SK-N-MC (cell line): ENCODE data around the gene RPF1.

ENCODE experiments used
- EZH2 ChIP-seq: fragments of 200-600 bp; sonication (generic); IDR thresholded peaks from one replicate; pipeline ENCODE4 v1.6.1; 2017; ENCODE audit warnings: antibody characterized with exemption
- FOXP2 ChIP-seq: optimal IDR thresholded peaks from 2 replicates; pipeline ENCODE3; 2011; ENCODE audit warnings: mild to moderate bottlenecking, moderate library complexity; ENCODE audit not compliant: insufficient read depth; ENCODE audit errors: extremely low read length, control extremely low read depth
- POLR2AphosphoS5 ChIP-seq: IDR thresholded peaks from 2 replicates; pipeline ENCODE4 v1.6.1; 2012; ENCODE audit warnings: mild to moderate bottlenecking, low read depth, low read length, borderline replicate concordance

- TF ChIP-seq POLR2AphosphoS5 (no peak), FOXP2 (no peak), EZH2 (no peak)
Measured at GRCh38 chr1:84462118-84462517, 16.9 kb upstream of the RPF1 start.
